Measurements from ENCODE around the gene TNKS1BP1. TPM values are rescaled to one million over a fixed set of nuclear protein-coding genes. Genes with fewer than 3 reads are reported as not detected.

TNKS1BP1 gene
- total and polyA plus RNA-seq, 2 experiments from 2014 or later: 64.2 to 72.2 TPM

GRCh38 chr11:57359896-57360690 lies 35.3 kb upstream of the TNKS1BP1 start (continued):
- TF ChIP-seq ZNF462 (CRISPR knock-in tag; IDR thresholded peaks at IDR 0.05): no peak
- TF ChIP-seq REST (IDR thresholded peaks at IDR 0.05; ENCODE audit: unreplicated experiment): no peak
- no peak for TF ChIP-seq NANOG (IDR thresholded peaks at IDR 0.05; ENCODE audit: borderline replicate concordance)

GRCh38 chr11:57359396-57359795 lies 34.6 kb upstream of the TNKS1BP1 start:
- Mint-ChIP-seq H3K4me1 (peaks cover 4% of the 10 kb centered on the region; the same call in 1 of the 3 replicates), H3K9me3 (no peaks in the 10 kb centered on the region), H3K27ac (no peak overlapping the region), H3K27me3 (ENCODE audit: insufficient read depth, low read depth, poor library complexity) (no peaks in the 10 kb centered on the region), H3K36me3 (ENCODE audit: low read depth) (no peaks in the 10 kb centered on the region), H3K4me3 (no peak overlapping the region)
- Histone ChIP-seq H3K4me3 (no peak overlapping the region), H3K9me2 (ENCODE audit: insufficient read depth) (no peaks in the 10 kb centered on the region), H3F3A (replicated peaks; ENCODE audit: low read depth) (no peaks in the 10 kb centered on the region), H3K27me3 (ENCODE audit: insufficient read depth) (no peaks in the 10 kb centered on the region), H3K4me1 (ENCODE audit: insufficient read depth) (no peaks in the 10 kb centered on the region), H3K36me3 (ENCODE audit: insufficient read depth) (no peaks in the 10 kb centered on the region), H2AFZ (no peak overlapping the region), H3K27ac (ENCODE audit: low read depth) (no peak overlapping the region), H3K79me2 (replicated peaks; ENCODE audit: insufficient read depth) (no peaks in the 10 kb centered on the region), H3K4me2 (no peak overlapping the region), H4K20me1 (replicated peaks; ENCODE audit: insufficient read depth) (no peaks in the 10 kb centered on the region)
- ATAC-seq (no peak; the same call in 2 of the 3 replicates), DNase-seq (ENCODE audit: low spot score) (no peak)
- TF ChIP-seq, protein P1, sequence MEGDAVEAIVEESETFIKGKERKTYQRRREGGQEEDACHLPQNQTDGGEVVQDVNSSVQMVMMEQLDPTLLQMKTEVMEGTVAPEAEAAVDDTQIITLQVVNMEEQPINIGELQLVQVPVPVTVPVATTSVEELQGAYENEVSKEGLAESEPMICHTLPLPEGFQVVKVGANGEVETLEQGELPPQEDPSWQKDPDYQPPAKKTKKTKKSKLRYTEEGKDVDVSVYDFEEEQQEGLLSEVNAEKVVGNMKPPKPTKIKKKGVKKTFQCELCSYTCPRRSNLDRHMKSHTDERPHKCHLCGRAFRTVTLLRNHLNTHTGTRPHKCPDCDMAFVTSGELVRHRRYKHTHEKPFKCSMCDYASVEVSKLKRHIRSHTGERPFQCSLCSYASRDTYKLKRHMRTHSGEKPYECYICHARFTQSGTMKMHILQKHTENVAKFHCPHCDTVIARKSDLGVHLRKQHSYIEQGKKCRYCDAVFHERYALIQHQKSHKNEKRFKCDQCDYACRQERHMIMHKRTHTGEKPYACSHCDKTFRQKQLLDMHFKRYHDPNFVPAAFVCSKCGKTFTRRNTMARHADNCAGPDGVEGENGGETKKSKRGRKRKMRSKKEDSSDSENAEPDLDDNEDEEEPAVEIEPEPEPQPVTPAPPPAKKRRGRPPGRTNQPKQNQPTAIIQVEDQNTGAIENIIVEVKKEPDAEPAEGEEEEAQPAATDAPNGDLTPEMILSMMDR (conservative IDR thresholded peaks at IDR 0.05; ENCODE audit: low read depth in 2 of 2): no peak
- TF ChIP-seq EZH2phosphoT487 (IDR thresholded peaks at IDR 0.05; ENCODE audit: unreplicated experiment): no peak
- TF ChIP-seq POLR2AphosphoS5 (IDR thresholded peaks at IDR 0.05; ENCODE audit: low read depth): no peak
- no peak for TF ChIP-seq CREB1 (CRISPR knock-in tag; IDR thresholded peaks at IDR 0.05; ENCODE audit: low read depth)
- TF ChIP-seq STAT1 (IDR thresholded peaks at IDR 0.05; ENCODE audit: unreplicated experiment): no peak
- TF ChIP-seq ZNF331 (CRISPR knock-in tag; IDR thresholded peaks at IDR 0.05; ENCODE audit: low read depth): no peak
- TF ChIP-seq ZNF114 (CRISPR knock-in tag; IDR thresholded peaks at IDR 0.05): no peak

All from GM23338 (cell line).